Measurements from ENCODE around the gene ARL16. TPM values are rescaled to one million over a fixed set of nuclear protein-coding genes. Genes with fewer than 3 reads are reported as not detected.
A peak's percentile ranks its signal among the peaks of the same experiment; 100 is the strongest.

Gene ARL16
- total RNA-seq, 5 donors from 2014 or later (not counting 1 experiment from before 2014, with no cell fraction given), result 30.9 to 51.0 (median 39.3) TPM

GRCh38 chr17:81716674-81716996 lies 33.0 kb upstream of the ARL16 start:
- DNase-seq (no peak), ATAC-seq (replicated peaks in 1 of 4) (no peak)
- H3K36me3 Mint-ChIP-seq, result no peaks in the 10 kb centered on the region
- H3K4me1 Mint-ChIP-seq, result peaks cover 5 to 7% (median 6%) of the 10 kb centered on the region in 3 donors
- Histone ChIP-seq H3K27ac (ENCODE audit: low read length) (no peak overlapping the region), H3K4me1 (ENCODE audit: control insufficient read depth in 1 of 2, extremely low read depth in 1 of 2, insufficient read depth in 2 of 2, low read length in 2 of 2) (peaks cover 7 to 18% of the 10 kb centered on the region in 2 experiments), H3K4me3 (ENCODE audit: control insufficient read depth in 1 of 2, extremely low read depth in 1 of 2, low read length in 1 of 2) (no peak overlapping the region), H3K9me3 (no peaks in the 10 kb centered on the region), H3K27me3 (replicated peaks in 1 of 2; ENCODE audit: control insufficient read depth in 2 of 2, extremely low read depth in 1 of 2, insufficient read depth in 2 of 2, low read length in 1 of 2) (no peaks in the 10 kb centered on the region), H3K36me3 (ENCODE audit: control insufficient read depth in 2 of 2, extremely low read depth in 1 of 2, insufficient read depth in 1 of 2, low read length in 1 of 2) (no peaks in the 10 kb centered on the region)
- ChIA-PET CTCF (no interaction called here), POLR2A (interaction anchor here in 1 of 2 donors (0.6 kb wide), 1 partner anchor 20 kb away, joined by 3 read pairs; no protein-coding TSS in a partner anchor)
- no peaks in the 10 kb centered on the region for H3K9me3 Mint-ChIP-seq
- no peak overlapping the region for H3K27ac Mint-ChIP-seq
- WGBS (ENCODE audit: insufficient coverage), result 93% methylated on average over 10 of the region's 12 CpGs
- no peaks in the 10 kb centered on the region for H3K27me3 Mint-ChIP-seq
- no peak overlapping the region for H3K4me3 Mint-ChIP-seq

DNA sequence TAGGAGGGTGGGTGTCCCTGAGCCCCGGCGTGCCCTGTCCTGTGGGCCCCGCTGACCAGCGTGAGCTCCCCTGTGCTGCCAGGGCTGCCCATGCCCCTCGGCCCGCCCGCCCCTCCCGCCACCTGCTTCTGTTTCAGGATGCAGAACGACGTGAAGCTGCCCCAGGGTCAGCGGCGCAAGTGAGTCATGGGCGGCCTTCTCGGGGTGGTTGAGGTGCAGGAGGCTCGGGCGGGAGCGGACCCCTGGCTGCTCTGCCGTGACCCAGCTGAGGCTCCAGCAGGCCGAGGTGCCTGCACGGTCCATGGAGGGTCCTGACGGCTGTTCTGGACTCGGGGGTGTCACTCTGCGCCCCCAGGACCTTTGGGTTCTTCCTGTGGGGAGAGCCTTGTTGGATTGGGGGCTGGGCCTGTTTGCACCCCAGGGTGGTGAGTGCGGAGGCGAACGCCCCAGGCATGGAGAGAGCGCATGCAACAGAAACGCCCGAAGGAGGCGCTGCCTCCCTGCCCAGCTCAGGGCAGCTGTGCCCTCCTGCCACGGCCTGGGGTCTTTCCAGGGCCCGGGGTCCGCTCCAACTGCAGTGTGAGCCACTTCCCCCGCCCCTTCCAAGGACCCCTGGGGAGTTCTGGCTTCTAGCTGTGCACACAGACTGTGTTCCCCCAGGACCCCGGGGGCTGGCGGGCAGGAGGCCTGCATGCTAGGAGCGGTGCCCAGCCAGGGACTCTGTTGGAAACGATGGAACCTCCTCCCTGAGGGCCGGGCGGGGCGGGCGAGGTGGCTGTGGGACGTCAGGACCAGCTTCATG lies 32.5 kb upstream of the ARL16 start:
- Mint-ChIP-seq H3K36me3 (no peaks in the 10 kb centered on the region), H3K27me3 (no peaks in the 10 kb centered on the region), H3K27ac (no peak overlapping the region), H3K9me3 (no peaks in the 10 kb centered on the region), H3K4me1 (peaks cover 7 to 12% (median 9%) of the 10 kb centered on the region in 3 donors), H3K4me3 (no peak overlapping the region)
- H3K4me1 ChIP-seq (ENCODE audit: control insufficient read depth in 1 of 2, extremely low read depth in 1 of 2, insufficient read depth in 2 of 2, low read length in 2 of 2), result peaks cover 11 to 24% of the 10 kb centered on the region in 2 experiments
- ChIA-PET CTCF (no interaction called here), POLR2A (interaction anchor here in 1 of 2 donors (0.6 kb wide), 1 partner anchor 20 kb away, joined by 3 read pairs; no protein-coding TSS in a partner anchor)
- H3K4me3 ChIP-seq (ENCODE audit: control insufficient read depth in 1 of 2, extremely low read depth in 1 of 2, low read length in 1 of 2), result no peak overlapping the region
- peaks cover 0 to 2% of the 10 kb centered on the region in 2 experiments for H3K27me3 ChIP-seq (replicated peaks in 1 of 2; ENCODE audit: control insufficient read depth in 2 of 2, extremely low read depth in 1 of 2, insufficient read depth in 2 of 2, low read length in 1 of 2)
- no peak for DNase-seq
- no peak overlapping the region for H3K27ac ChIP-seq (ENCODE audit: low read length)
- 94% methylated on average over 39 of the region's 43 CpGs for WGBS (ENCODE audit: insufficient coverage)
- H3K9me3 ChIP-seq, result no peaks in the 10 kb centered on the region
- H3K36me3 ChIP-seq (ENCODE audit: control insufficient read depth in 2 of 2, extremely low read depth in 1 of 2, insufficient read depth in 1 of 2, low read length in 1 of 2), result no peaks in the 10 kb centered on the region
- ATAC-seq (replicated peaks in 1 of 4), result no peak

GRCh38 chr17:81715107-81715871 lies 31.7 kb upstream of the ARL16 start:
- Mint-ChIP-seq H3K4me3 (no peak overlapping the region), H3K36me3 (no peaks in the 10 kb centered on the region), H3K9me3 (no peaks in the 10 kb centered on the region), H3K4me1 (peaks cover 14 to 19% (median 16%) of the 10 kb centered on the region in 3 donors), H3K27ac (no peak overlapping the region), H3K27me3 (no peaks in the 10 kb centered on the region)
- ChIA-PET POLR2A (no interaction called here), CTCF (no interaction called here)
- H3K4me3 ChIP-seq (ENCODE audit: control insufficient read depth in 1 of 2, extremely low read depth in 1 of 2, low read length in 1 of 2), result no peak overlapping the region
- WGBS (ENCODE audit: insufficient coverage), result 93% methylated on average over 24 of the region's 32 CpGs
- H3K27ac ChIP-seq (ENCODE audit: low read length), result no peak overlapping the region
- no peak for ATAC-seq (replicated peaks in 1 of 4)
- H3K36me3 ChIP-seq (ENCODE audit: control insufficient read depth in 2 of 2, extremely low read depth in 1 of 2, insufficient read depth in 1 of 2, low read length in 1 of 2), result no peaks in the 10 kb centered on the region
- H3K27me3 ChIP-seq (replicated peaks in 1 of 2; ENCODE audit: control insufficient read depth in 2 of 2, extremely low read depth in 1 of 2, insufficient read depth in 2 of 2, low read length in 1 of 2), result peaks cover 0 to 3% of the 10 kb centered on the region in 2 experiments
- H3K9me3 ChIP-seq, result no peaks in the 10 kb centered on the region
- DNase-seq, result no peak
- H3K4me1 ChIP-seq (ENCODE audit: control insufficient read depth in 1 of 2, extremely low read depth in 1 of 2, insufficient read depth in 2 of 2, low read length in 2 of 2), result peaks cover 15 to 32% of the 10 kb centered on the region in 2 experiments

- no peak for DNase-seq
- no peak overlapping the region for H3K27ac Mint-ChIP-seq
- no peaks in the 10 kb centered on the region for H3K9me3 Mint-ChIP-seq
- H3K4me1 ChIP-seq (ENCODE audit: control insufficient read depth in 1 of 2, extremely low read depth in 1 of 2, insufficient read depth in 2 of 2, low read length in 2 of 2), result peaks cover 15 to 38% of the 10 kb centered on the region in 2 experiments
- POLR2A ChIA-PET, result no interaction called here
- H3K27me3 ChIP-seq (replicated peaks in 1 of 2; ENCODE audit: control insufficient read depth in 2 of 2, extremely low read depth in 1 of 2, insufficient read depth in 2 of 2, low read length in 1 of 2), result peaks cover 0 to 3% of the 10 kb centered on the region in 2 experiments
- H3K36me3 Mint-ChIP-seq, result no peaks in the 10 kb centered on the region
- no peak for ATAC-seq (replicated peaks in 1 of 4)
- no peak overlapping the region for H3K4me3 ChIP-seq (ENCODE audit: control insufficient read depth in 1 of 2, extremely low read depth in 1 of 2, low read length in 1 of 2)
- 89% methylated on average over 20 of the region's 39 CpGs for WGBS (ENCODE audit: insufficient coverage)
- CTCF ChIA-PET, result no interaction called here
- H3K4me1 Mint-ChIP-seq, result peaks cover 14 to 22% (median 17%) of the 10 kb centered on the region in 3 donors
- H3K27ac ChIP-seq (ENCODE audit: low read length), result no peak overlapping the region
- no peaks in the 10 kb centered on the region for H3K36me3 ChIP-seq (ENCODE audit: control insufficient read depth in 2 of 2, extremely low read depth in 1 of 2, insufficient read depth in 1 of 2, low read length in 1 of 2)
- H3K27me3 Mint-ChIP-seq, result no peaks in the 10 kb centered on the region
- H3K9me3 ChIP-seq, result no peaks in the 10 kb centered on the region
- H3K4me3 Mint-ChIP-seq, result peak overlapping the region in 2 of 3 donors; percentile 9 to 28
These were observed 31.0 kb upstream of the ARL16 start for GRCh38 chr17:81714412-81715106.

GRCh38 chr17:81713556-81714411 lies 30.2 kb upstream of the ARL16 start:
- 93% methylated on average over 31 of the region's 36 CpGs for WGBS (ENCODE audit: insufficient coverage)
- no peak for ATAC-seq (replicated peaks in 1 of 4)
- peaks cover 15 to 38% of the 10 kb centered on the region in 2 experiments for H3K4me1 ChIP-seq (ENCODE audit: control insufficient read depth in 1 of 2, extremely low read depth in 1 of 2, insufficient read depth in 2 of 2, low read length in 2 of 2)
- ChIA-PET POLR2A (interaction anchor here in 1 of 2 donors (0.5 kb wide), 1 partner anchor 17 kb away, joined by 8 read pairs; no protein-coding TSS in a partner anchor), CTCF (no interaction called here)
- peak overlapping the region in 2 of 3 donors; percentile 73 to 82 for H3K4me3 Mint-ChIP-seq
- no peaks in the 10 kb centered on the region for H3K27me3 Mint-ChIP-seq
- H3K9me3 Mint-ChIP-seq, result no peaks in the 10 kb centered on the region
- peaks cover 14 to 22% (median 17%) of the 10 kb centered on the region in 3 donors for H3K4me1 Mint-ChIP-seq
- DNase-seq, result no peak
- no peaks in the 10 kb centered on the region for H3K36me3 Mint-ChIP-seq
- peaks cover 0 to under 1% of the 10 kb centered on the region in 2 donors for H3K36me3 ChIP-seq (ENCODE audit: control insufficient read depth in 2 of 2, extremely low read depth in 1 of 2, insufficient read depth in 1 of 2, low read length in 1 of 2)
- peaks cover 0 to 3% of the 10 kb centered on the region in 2 experiments for H3K27me3 ChIP-seq (replicated peaks in 1 of 2; ENCODE audit: control insufficient read depth in 2 of 2, extremely low read depth in 1 of 2, insufficient read depth in 2 of 2, low read length in 1 of 2)
- H3K27ac ChIP-seq (ENCODE audit: low read length), result no peak overlapping the region
- H3K4me3 ChIP-seq (ENCODE audit: control insufficient read depth in 1 of 2, extremely low read depth in 1 of 2, low read length in 1 of 2), result no peak overlapping the region
- H3K27ac Mint-ChIP-seq, result no peak overlapping the region
- H3K9me3 ChIP-seq, result no peaks in the 10 kb centered on the region
